Motor neuron (in vitro differentiated cells): ENCODE data around the gene SPAG17. TPM values are rescaled to one million over a fixed set of nuclear protein-coding genes. Genes with fewer than 3 reads are reported as not detected.

ENCODE experiments used
- ATAC-seq, 8 experiments: fragments of 200-7000 bp; cut with Tn5 transposase; replicated peaks in 6 of 8; 2 replicates each; pipeline ENCODE4 v1.8.0; 2021; ENCODE audit warnings: mild to moderate bottlenecking in 8 of 8, moderate library complexity in 8 of 8
- H3K27ac ChIP-seq, 2 donors: fragments of 250-450 bp; sonication (Bioruptor Pico); 2 replicates each; pipeline ENCODE4 v1.9.0; 2021; ENCODE audit warnings: antibody characterized with exemption in 2 of 2, mild to moderate bottlenecking in 2 of 2, moderate library complexity in 1 of 2
- H3K4me1 ChIP-seq, 2 donors: fragments of 250-450 bp; sonication (Bioruptor Pico); replicated peaks in 1 of 2; 2 replicates each; pipeline ENCODE4 v1.6.1; 2021; ENCODE audit warnings: antibody characterized with exemption in 2 of 2, mild to moderate bottlenecking in 2 of 2, moderate library complexity in 1 of 2
- H3K4me3 ChIP-seq, 5 donors: fragments of 250-450 bp; sonication (Bioruptor Pico); 2 replicates each; pipeline ENCODE4 v1.9.0; 2021; ENCODE audit warnings: antibody characterized with exemption in 5 of 5, mild to moderate bottlenecking in 5 of 5, moderate library complexity in 4 of 5
- WGBS, 10 experiments: fragments of 450-650 bp; shearing (Covaris generic); methylation state at CpG; one replicate each; pipeline ENCODE4 v1.0.0; 2022; 5-methylcytosine and 5-hydroxymethylcytosine counted together
- in situ Hi-C, 9 experiments: fragments of 400-800 bp; cut with MboI; loops; one replicate each; pipeline ENCODE4 v1.15.0; 2021; ENCODE audit warnings: low sequenced_read_pairs in 9 of 9, low pct_unique_long_range_greater_than_20kb in 2 of 9; ENCODE audit not compliant: unreplicated experiment in 9 of 9
- total RNA-seq, 8 experiments: library from RNA; unstranded; fragments of 300-600 nt; gene quantifications; 2 replicates each; pipeline versions ENCODE4 v1.2.3 to v1.2.4, GENCODE V29; 2022

SPAG17 gene
- total RNA-seq, 8 experiments from 2014 or later: 1.5 to 236 (median 8.6) TPM

DNA sequence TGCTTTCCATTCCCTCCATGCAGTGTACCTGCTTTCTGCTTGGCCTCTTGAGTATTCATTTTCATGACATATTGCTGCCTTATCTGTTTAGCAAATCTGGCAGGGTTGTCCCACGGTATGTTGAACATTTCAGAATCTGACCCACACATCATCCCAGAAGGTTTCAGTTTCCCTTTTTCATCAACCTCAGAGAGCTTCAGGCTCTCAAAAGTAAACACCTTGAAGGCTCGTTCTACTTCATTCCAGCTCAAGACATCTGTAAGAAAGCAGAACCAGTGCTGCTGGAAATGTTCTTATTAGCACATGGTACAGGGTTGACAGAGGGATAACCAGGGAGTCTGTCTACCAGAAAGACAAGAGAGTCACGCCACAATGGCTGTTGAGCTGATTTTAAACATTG is 103.6 kb downstream of the SPAG17 start:
- no peaks in the 10 kb centered on the region for H3K4me1 ChIP-seq
- ATAC-seq: no peak
- 17 to 96% (median 86%) methylated on average over 1 to 3 of the region's 3 CpGs for WGBS, 10 experiments
- H3K27ac ChIP-seq: no peak overlapping the region
- in situ Hi-C loops: loop anchor here in 1 of 9 experiments (25.0 kb wide), 1 partner anchor 906 kb away; the partner anchor contains the start of gene TBX15
- H3K4me3 ChIP-seq: no peak overlapping the region

DNA sequence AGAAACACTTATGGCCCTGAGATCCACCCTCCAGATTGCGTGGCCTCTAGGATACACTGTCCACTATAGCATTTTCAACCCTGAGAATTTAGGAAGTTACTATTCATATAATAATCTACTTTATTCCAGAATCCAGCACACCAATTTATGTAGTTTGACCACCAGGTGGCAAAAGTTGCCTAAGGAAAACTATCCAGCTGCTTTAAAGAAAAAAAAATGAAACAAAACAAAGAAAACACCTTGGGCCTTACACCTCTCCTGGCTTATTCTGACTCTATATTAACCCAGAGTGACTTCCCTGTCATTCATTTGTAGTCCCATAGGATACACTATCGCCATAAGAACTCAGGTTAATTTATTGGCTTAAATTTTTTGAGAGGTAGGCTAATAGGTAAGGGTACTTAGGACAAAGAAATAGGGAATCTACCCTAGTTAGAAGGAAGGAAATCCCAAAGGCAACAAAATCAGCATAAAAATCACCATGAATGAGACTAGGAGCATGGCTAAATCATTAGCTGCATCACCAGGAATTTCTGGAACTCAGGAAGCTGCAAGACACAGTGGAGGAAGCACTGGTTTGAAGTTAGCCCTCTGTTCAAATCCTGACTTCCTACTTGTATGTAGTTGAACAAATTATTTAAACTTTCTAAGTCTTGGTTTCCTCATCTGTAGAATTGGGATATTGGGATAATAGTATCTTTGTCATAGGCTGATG is 107.5 kb downstream of the SPAG17 start:
- WGBS, 10 experiments: 33 to 100% (median 83%) methylated on average over 1 to 2 of the region's 2 CpGs; no CpG with 5 or more reads in 1 of the 10 experiments
- H3K27ac ChIP-seq: no peak overlapping the region
- H3K4me1 ChIP-seq: peaks cover 10 to 18% of the 10 kb centered on the region in 2 donors
- no peak overlapping the region for H3K4me3 ChIP-seq
- peak in 3 of 8 experiments; percentile 7 to 52 (median 38) for ATAC-seq
- in situ Hi-C loops: loop anchor here in 1 of 9 experiments (25.0 kb wide), 1 partner anchor 910 kb away; the partner anchor contains the start of gene TBX15

DNA sequence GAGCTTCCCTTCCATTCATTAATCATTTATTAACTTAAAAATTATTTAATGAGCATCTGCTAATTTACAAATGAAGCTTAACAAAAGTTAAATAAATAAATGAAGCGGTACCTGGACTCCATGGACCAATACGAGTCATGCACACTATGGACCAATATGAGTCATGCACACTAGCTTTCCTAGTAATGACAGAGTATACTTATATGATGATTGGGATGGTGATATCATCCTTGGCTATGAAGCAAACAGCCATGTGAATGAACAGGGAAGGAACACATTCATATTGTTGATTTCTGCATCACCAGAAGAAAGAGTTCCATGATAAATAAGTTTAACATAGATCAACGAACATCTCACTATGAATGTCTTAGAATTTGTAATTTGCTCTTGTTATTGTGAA is 109.9 kb downstream of the SPAG17 start:
- ATAC-seq: peak in 7 of 8 experiments; percentile 28 to 98 (median 91)
- WGBS, 10 experiments: 38 to 100% (median 81%) methylated on average over 2 to 3 of the region's 3 CpGs; no CpG with 5 or more reads in 1 of the 10 experiments
- Histone ChIP-seq H3K4me1 (peaks cover 10 to 18% of the 10 kb centered on the region in 2 donors), H3K4me3 (no peak overlapping the region), H3K27ac (no peak overlapping the region)
- in situ Hi-C loops: loop anchor here in 1 of 9 experiments (25.0 kb wide), 1 partner anchor 912 kb away; the partner anchor contains the start of gene TBX15

DNA sequence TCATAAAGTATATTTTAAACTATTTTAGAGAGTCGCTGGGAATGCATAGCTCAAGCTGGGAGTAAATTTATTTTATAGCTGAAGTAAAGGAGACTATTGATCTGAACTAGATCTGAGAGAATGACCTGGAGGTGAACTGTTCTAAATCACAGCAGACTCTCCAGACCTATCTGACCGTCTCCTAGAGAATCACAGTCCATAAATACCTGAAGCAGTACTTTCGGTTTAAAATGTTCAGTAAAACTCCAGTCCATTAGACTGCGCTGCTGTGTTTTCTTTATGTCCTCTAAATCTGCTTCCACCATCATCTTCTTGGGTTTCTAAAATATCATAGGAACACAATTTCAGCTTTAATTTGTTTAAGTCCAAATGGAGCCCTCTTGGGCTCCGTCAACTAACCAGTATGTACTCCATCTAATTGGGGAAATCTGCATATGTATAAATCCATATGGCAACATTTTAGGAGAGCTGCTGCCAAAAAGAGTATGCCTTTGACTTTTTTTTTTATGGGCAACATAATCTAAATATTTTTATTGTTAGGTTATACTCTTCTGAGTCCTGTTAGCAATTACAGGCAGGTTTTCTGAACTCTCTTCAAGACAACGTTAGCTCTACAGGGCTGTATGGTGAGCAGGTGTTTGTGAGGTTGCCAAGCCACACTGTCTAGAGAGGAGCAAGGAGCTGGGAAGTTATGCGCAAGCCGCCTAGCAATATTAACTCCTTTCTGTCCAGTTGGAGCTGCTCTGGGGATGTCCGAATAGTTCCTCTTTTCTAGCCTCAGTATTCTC is 111.2 kb downstream of the SPAG17 start:
- 15 to 70% (median 41%) methylated on average over 3 to 9 of the region's 9 CpGs for WGBS, 10 experiments
- in situ Hi-C loops: no loop called here
- Histone ChIP-seq H3K27ac (no peak overlapping the region), H3K4me3 (no peak overlapping the region), H3K4me1 (peaks cover 10 to 18% of the 10 kb centered on the region in 2 donors)
- peak; percentile 47 to 95 (median 70) for ATAC-seq

DNA sequence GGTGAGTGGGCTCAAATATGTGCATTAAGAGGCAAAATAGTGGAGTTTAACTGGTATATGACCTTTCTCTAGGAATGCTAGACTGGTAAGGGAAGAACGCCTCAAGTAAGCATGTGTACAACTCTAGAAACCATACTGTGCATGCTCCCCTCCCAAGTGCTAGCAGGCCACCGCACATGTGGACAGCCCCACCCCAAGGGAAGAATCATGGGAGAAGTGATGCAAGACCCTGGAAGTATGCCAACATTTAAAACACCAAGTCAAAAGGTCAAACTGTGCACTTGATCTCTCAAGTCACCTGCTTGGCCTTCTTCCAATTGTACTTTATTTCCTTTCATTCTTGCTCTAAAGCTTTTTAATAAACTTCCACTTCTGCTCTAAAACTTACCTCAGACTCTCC is 135.0 kb downstream of the SPAG17 start:
- H3K4me3 ChIP-seq: no peak overlapping the region
- no peak overlapping the region for H3K27ac ChIP-seq
- H3K4me1 ChIP-seq: no peaks in the 10 kb centered on the region
- in situ Hi-C loops: no loop called here
- ATAC-seq: peak in 2 of 8 experiments; percentile 48 to 73
- WGBS, 10 experiments: 70 to 100% (median 92%) methylated on average over 1 to 2 of the region's 2 CpGs; no CpG with 5 or more reads in 4 of the 10 experiments

DNA sequence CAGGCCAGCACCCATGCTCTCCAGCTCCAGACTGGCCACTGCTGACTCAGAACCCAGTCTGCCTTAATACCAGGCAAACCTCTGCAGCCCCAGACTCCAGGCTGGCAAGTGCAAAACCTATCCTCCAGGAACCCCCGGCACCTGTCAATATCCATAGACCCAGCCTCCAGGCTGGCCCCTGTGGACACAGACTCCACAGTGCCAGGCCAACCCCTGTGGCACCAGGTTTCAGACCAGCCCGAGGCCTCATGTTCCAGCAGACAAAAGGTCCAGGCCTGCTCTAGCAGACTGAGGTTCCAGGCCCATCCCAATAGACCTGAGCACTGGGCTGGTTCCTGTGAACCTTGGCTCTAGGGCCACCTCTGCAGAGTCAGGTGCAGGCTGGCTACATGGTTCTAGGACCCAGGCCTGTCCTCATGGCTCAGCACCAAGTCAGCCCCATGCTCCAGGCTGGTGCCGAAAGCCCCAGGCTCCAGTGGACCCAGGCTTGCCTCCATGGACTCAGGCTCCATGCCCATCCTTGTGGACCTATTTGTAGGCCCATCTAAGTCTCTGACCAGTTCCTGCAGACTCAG is 137.3 kb downstream of the SPAG17 start:
- in situ Hi-C loops: no loop called here
- Histone ChIP-seq H3K4me1 (no peaks in the 10 kb centered on the region), H3K4me3 (no peak overlapping the region), H3K27ac (no peak overlapping the region)
- 90 to 100% (median 100%) methylated on average over 1 to 2 of the region's 3 CpGs; no CpG with 5 or more reads in 5 of the 10 experiments for WGBS, 10 experiments
- ATAC-seq: no peak

DNA sequence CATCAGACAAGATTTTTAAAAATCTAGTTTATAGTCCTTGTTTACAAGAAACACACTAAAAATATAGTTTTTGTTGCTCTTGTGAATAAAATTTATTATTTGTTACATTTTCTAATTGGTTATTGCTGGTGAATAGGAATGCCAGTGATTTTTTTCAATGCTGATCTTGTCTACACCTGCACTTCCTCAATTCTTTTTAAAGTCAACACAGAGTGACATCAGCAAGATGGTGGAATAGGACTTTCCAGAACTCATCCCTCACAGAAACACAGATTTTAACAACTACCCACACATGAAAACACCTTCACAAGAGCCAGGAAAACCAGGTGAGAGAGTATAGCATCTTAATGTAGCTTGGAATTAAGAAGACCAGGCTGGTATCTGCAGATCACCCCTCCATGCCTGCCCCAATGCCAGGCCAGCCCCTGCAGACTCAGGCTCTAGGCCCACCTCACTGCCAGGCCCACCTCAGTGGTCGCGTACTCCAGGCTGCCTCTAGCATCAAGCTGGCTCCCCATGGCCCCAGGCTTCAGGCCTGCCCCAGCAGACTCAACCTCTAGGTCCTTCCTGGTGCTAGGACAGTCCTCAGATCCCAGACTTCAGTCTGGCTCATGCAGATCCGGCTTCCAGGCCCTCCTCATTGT is 137.9 kb downstream of the SPAG17 start:
- Histone ChIP-seq H3K4me3 (no peak overlapping the region), H3K4me1 (no peaks in the 10 kb centered on the region), H3K27ac (no peak overlapping the region)
- WGBS, 10 experiments: 89 to 100% methylated on average over 1 to 3 of the region's 3 CpGs; no CpG with 5 or more reads in 8 of the 10 experiments
- in situ Hi-C loops: no loop called here
- no peak for ATAC-seq

DNA sequence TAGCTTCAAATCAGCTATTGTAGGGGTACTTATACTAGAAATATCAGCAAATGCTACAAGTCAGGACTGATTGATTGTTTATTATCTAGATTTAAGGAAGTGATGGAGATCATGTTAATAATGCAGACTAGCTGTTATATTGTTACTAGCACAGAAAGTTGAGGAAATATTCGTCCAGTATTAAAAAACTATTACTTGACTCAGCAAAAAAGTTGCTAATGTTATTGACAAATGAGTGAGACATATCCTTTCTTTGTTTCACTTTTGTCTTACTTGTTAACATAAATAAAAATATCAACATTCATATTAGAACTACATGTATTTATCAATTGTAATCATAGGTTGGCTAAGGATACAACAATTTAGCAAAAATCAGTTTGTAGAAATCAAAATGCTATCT is 141.4 kb downstream of the SPAG17 start:
- Histone ChIP-seq H3K27ac (no peak overlapping the region), H3K4me3 (no peak overlapping the region), H3K4me1 (no peaks in the 10 kb centered on the region)
- in situ Hi-C loops: no loop called here
- ATAC-seq: no peak
- WGBS, 10 experiments: 63 to 100% (median 83%) methylated on average over 1 of the region's 1 CpG; no CpG with 5 or more reads in 1 of the 10 experiments

DNA sequence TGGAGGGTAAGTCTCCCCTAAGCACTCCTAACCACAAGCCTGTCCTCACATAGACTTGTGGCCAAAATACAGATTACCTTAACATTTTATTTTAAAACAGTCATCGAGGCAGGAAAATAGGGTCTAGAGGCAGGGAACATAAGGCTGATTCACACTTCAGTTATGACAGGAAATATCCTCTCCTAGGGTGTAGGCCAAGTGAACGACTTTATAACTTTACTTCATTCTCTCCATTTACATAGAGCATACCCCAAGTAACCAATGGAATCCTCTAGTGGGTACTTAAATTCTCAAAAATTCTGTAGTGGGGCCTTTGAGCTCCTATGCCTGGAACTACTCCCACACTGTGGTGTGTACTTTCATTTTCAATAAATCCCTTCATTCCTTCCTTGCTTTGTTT is 142.5 kb downstream of the SPAG17 start:
- no peaks in the 10 kb centered on the region for H3K4me1 ChIP-seq
- ATAC-seq: peak in 2 of 8 experiments; percentile 29 to 31
- H3K4me3 ChIP-seq: no peak overlapping the region
- 0 to 100% (median 73%) methylated on average over 1 to 2 of the region's 2 CpGs for WGBS, 10 experiments
- H3K27ac ChIP-seq: no peak overlapping the region
- in situ Hi-C loops: no loop called here

DNA sequence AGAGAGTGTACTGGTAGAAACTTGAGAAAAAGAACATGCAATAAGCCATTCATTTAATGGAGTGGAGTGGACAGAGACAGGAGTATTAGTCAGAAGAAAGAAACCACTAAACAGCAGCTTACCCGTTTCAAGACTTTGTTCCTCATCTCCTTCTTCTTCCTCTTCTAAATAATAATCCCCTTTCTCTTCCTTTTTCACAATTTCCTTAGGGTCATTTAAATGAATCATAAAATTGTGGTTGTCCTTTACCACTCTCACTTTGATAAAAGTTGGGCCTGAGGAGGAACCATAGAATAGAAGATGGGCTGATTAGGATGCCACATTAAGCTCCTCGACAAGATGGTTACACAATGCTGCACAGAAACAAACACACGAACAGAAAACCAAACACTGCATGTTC is 145.9 kb downstream of the SPAG17 start:
- no peaks in the 10 kb centered on the region for H3K4me1 ChIP-seq
- H3K4me3 ChIP-seq: no peak overlapping the region
- ATAC-seq: peak in 1 of 8 experiments; percentile 28
- 31 to 94% (median 85%) methylated on average over 1 to 3 of the region's 3 CpGs; no CpG with 5 or more reads in 1 of the 10 experiments for WGBS, 10 experiments
- in situ Hi-C loops: no loop called here
- no peak overlapping the region for H3K27ac ChIP-seq

DNA sequence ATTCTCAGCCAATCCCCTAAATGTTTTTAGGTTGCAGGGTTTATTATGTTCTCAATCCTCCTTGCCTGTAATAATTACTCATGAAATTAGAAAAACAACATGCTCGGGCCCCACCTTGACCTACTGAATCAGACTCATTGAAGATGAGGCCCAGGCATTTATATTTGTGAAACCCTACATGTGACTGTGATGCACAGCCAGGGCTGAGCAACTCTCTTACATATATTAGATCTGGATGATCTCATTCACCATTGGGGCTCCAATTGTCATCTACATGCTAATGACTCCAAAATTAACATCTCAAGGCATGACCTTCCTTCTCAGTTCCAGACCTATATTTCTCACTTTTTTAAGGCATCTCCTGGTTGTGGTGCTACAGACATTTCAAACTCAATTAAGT is 152.1 kb downstream of the SPAG17 start:
- no peak overlapping the region for H3K4me3 ChIP-seq
- H3K4me1 ChIP-seq: no peaks in the 10 kb centered on the region
- H3K27ac ChIP-seq: no peak overlapping the region
- peak; percentile 38 to 99 (median 70) for ATAC-seq
- in situ Hi-C loops: no loop called here
- WGBS, 10 experiments: 0 to 89% (median 50%) methylated on average over 1 of the region's 1 CpG; no CpG with 5 or more reads in 5 of the 10 experiments

DNA sequence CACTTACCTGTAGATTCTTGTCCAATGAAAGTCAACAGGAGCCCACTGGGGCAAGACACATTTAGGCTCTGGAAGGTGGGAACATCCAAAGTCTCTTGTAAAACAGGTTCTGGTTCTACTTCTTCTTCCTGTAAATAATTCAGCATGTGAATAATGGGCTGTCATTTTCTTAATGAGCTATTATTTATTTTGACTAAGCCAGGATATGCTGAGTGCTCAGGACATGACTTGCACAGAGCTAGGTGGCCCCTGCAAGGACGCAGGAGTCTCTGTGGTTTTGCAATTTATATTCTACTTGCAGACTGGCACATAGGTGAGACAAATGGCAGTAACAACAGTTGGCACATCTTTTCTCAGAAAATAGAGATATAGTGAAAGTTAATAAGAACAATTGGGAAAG is 156.8 kb downstream of the SPAG17 start:
- Histone ChIP-seq H3K4me3 (no peak overlapping the region), H3K4me1 (no peaks in the 10 kb centered on the region), H3K27ac (no peak overlapping the region)
- in situ Hi-C loops: no loop called here
- no peak for ATAC-seq
- WGBS, 10 experiments: 75 to 86% (median 80%) methylated on average over 1 of the region's 1 CpG; no CpG with 5 or more reads in 5 of the 10 experiments
